ENCODE results near the gene KCND3.

Gene KCND3

DNA sequence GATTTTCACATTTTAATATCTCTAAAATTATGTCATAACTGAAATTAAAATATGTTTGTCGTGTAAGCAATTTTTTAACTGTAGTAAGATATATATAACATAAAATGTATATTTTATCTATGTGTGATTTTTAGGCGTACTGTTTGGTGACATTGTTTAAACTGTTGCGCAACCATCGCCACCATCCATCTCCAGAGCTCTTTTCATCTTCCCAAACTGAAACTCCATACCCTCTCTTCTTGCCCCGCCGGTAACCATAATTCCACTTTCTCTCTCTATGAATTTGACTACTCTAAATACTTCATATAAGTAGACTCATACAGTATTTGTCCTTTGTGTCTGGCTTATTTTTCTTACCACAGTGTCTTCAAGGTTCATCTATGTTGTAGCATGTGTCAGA, 167.3 kb downstream of the KCND3 start:
- CTCF ChIA-PET = no interaction called here
- H3K4me3 ChIP-seq (ENCODE audit: control insufficient read depth in 1 of 7, extremely low read depth in 1 of 7, insufficient read depth in 4 of 7, low read depth in 2 of 7, low read length in 6 of 7) = no peak overlapping the region
- POLR2A ChIA-PET = interaction anchor here (0.6 kb wide), 1 partner anchor 211 kb away, joined by 3 read pairs; no protein-coding TSS in a partner anchor
- no peak for DNase-seq
- no peaks in the 10 kb centered on the region for H3K4me1 ChIP-seq (ENCODE audit: control extremely low read depth in 1 of 4, control insufficient read depth in 4 of 4, insufficient read depth in 4 of 4, low read length in 3 of 4)
- no peak overlapping the region for H3K27ac ChIP-seq (ENCODE audit: insufficient read depth in 1 of 2, low read depth in 1 of 2, low read length in 2 of 2, poor library complexity in 1 of 2, severe bottlenecking in 2 of 2)
- peaks cover 0 to 3% (median 0%) of the 10 kb centered on the region in 5 experiments for H3K9me3 ChIP-seq (ENCODE audit: control extremely low read depth in 1 of 5, control insufficient read depth in 4 of 5, insufficient read depth in 2 of 5, low read depth in 1 of 5, low read length in 4 of 5)
- no peaks in the 10 kb centered on the region for H3K36me3 ChIP-seq (ENCODE audit: control insufficient read depth in 4 of 4, insufficient read depth in 4 of 4, low read length in 3 of 4)
- peaks cover 0 to 10% (median 0%) of the 10 kb centered on the region in 5 experiments for H3K27me3 ChIP-seq (replicated peaks in 2 of 5; ENCODE audit: control insufficient read depth in 4 of 5, insufficient read depth in 5 of 5, low read length in 4 of 5)
- WGBS (ENCODE audit: insufficient coverage) = 86% methylated on average over 2 of the region's 6 CpGs

DNA sequence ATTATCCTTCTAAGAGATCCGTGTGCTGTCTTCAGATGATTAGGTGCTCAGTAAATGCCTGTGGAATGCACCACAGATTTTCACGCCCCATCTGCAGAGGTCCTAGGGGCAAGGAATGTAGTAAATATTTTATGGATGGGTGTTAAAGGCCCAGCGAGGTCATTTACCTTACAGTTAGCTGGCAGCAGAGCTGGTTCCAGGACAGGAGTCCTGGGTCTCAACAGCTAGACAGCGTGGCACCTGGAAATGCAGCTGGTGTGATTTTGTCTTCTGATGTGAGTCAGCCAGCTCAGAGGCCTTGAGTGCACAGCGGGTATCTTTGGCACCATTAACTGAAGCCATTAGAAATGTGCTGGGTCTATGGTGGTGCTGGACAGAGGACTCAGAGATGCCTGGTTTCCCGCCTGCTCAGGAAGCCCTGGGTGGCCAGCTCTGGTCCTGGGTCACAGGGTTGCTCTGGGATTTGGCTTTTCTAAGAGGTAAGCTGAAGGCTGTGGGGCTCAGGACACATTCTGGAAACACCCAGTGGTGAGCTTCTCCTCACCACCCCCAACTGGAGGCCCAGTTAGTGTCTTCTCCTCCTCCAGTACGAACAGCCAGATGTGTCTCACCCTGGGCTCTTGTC, 168.2 kb downstream of the KCND3 start:
- CTCF ChIA-PET = no interaction called here
- Histone ChIP-seq H3K4me1 (ENCODE audit: control extremely low read depth in 1 of 4, control insufficient read depth in 4 of 4, insufficient read depth in 4 of 4, low read length in 3 of 4) (no peaks in the 10 kb centered on the region), H3K27ac (ENCODE audit: insufficient read depth in 1 of 2, low read depth in 1 of 2, low read length in 2 of 2, poor library complexity in 1 of 2, severe bottlenecking in 2 of 2) (no peak overlapping the region), H3K27me3 (replicated peaks in 2 of 5; ENCODE audit: control insufficient read depth in 4 of 5, insufficient read depth in 5 of 5, low read length in 4 of 5) (peaks cover 0 to 9% (median 0%) of the 10 kb centered on the region in 5 experiments), H3K36me3 (ENCODE audit: control insufficient read depth in 4 of 4, insufficient read depth in 4 of 4, low read length in 3 of 4) (no peaks in the 10 kb centered on the region), H3K9me3 (ENCODE audit: control extremely low read depth in 1 of 5, control insufficient read depth in 4 of 5, insufficient read depth in 2 of 5, low read depth in 1 of 5, low read length in 4 of 5) (peaks cover 0 to 3% (median 0%) of the 10 kb centered on the region in 5 experiments), H3K4me3 (ENCODE audit: control insufficient read depth in 1 of 7, extremely low read depth in 1 of 7, insufficient read depth in 4 of 7, low read depth in 2 of 7, low read length in 6 of 7) (no peak overlapping the region)
- no peak for DNase-seq
- POLR2A ChIA-PET = no interaction called here
- 90% methylated on average over 5 of the region's 7 CpGs for WGBS (ENCODE audit: insufficient coverage)

DNA sequence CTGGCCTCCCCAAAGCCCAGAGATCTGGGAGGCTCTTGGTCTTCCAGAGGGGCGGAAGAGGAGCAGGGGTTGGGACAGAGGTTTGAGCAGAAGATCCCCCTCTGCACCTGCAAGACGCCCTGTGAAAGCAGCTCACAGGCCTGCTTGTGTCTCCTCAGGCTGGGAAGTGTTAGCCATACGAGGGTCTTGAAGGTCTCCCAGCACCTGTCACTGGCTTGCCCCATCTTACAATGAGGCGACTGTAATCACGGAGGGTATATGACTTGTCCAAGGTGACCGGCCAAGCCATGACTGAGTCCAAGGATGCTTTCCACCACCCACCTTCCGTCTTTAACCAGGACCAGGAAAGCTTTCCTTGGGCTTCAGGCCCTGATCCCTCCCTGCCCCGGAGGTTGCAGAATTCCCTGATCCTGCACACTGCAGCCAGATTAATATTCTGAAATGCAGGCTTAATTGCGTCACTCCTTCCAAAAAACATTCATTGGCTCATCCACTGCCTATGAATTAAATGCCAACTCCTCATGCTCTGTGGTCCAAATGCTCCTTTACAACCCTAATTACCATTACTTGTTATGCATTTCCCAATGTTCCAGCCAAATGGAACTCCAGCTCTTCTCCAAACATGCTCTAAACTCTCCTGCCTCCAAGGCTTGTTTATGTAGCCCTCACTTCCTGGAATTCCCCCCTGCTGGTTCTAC, 169.8 kb downstream of the KCND3 start:
- POLR2A ChIA-PET = interaction anchor here (0.6 kb wide), 1 partner anchor 1454 kb away, joined by 4 read pairs; no protein-coding TSS in a partner anchor
- Histone ChIP-seq H3K4me1 (ENCODE audit: control extremely low read depth in 1 of 4, control insufficient read depth in 4 of 4, insufficient read depth in 4 of 4, low read length in 3 of 4) (no peaks in the 10 kb centered on the region), H3K36me3 (ENCODE audit: control insufficient read depth in 4 of 4, insufficient read depth in 4 of 4, low read length in 3 of 4) (no peaks in the 10 kb centered on the region), H3K9me3 (ENCODE audit: control extremely low read depth in 1 of 5, control insufficient read depth in 4 of 5, insufficient read depth in 2 of 5, low read depth in 1 of 5, low read length in 4 of 5) (peaks cover 0 to 3% (median 0%) of the 10 kb centered on the region in 5 experiments), H3K27me3 (replicated peaks in 2 of 5; ENCODE audit: control insufficient read depth in 4 of 5, insufficient read depth in 5 of 5, low read length in 4 of 5) (peaks cover 0 to 9% (median 0%) of the 10 kb centered on the region in 5 experiments), H3K4me3 (ENCODE audit: control insufficient read depth in 1 of 7, extremely low read depth in 1 of 7, insufficient read depth in 4 of 7, low read depth in 2 of 7, low read length in 6 of 7) (no peak overlapping the region), H3K27ac (ENCODE audit: insufficient read depth in 1 of 2, low read depth in 1 of 2, low read length in 2 of 2, poor library complexity in 1 of 2, severe bottlenecking in 2 of 2) (no peak overlapping the region)
- 86% methylated on average over 9 of the region's 9 CpGs for WGBS (ENCODE audit: insufficient coverage)
- CTCF ChIA-PET = no interaction called here
- DNase-seq = no peak

DNA sequence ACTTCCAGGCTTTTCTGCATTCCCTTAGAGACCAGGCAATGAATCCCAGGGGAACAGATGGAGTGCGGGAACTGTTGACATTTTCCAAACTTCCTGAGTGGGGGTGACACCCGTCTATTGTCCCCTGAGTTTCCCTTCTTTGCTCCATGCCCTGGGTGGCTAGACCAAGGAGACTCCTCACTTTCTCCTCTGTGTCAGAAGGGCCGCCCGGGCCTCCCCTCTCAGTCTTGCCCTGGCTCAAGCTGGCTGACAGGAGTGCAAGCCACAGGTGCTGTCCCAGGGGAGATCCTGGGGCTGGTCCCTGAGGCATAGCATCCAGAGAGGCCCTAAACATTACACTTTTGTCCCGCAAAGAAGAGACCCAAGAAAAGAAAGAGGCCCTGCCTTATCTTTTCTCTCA, 170.9 kb downstream of the KCND3 start:
- Histone ChIP-seq H3K9me3 (ENCODE audit: control extremely low read depth in 1 of 5, control insufficient read depth in 4 of 5, insufficient read depth in 2 of 5, low read depth in 1 of 5, low read length in 4 of 5) (no peaks in the 10 kb centered on the region), H3K4me1 (ENCODE audit: control extremely low read depth in 1 of 4, control insufficient read depth in 4 of 4, insufficient read depth in 4 of 4, low read length in 3 of 4) (no peaks in the 10 kb centered on the region), H3K27ac (ENCODE audit: insufficient read depth in 1 of 2, low read depth in 1 of 2, low read length in 2 of 2, poor library complexity in 1 of 2, severe bottlenecking in 2 of 2) (no peak overlapping the region), H3K36me3 (ENCODE audit: control insufficient read depth in 4 of 4, insufficient read depth in 4 of 4, low read length in 3 of 4) (no peaks in the 10 kb centered on the region), H3K27me3 (replicated peaks in 2 of 5; ENCODE audit: control insufficient read depth in 4 of 5, insufficient read depth in 5 of 5, low read length in 4 of 5) (peaks cover 0 to 9% (median 0%) of the 10 kb centered on the region in 5 experiments), H3K4me3 (ENCODE audit: control insufficient read depth in 1 of 7, extremely low read depth in 1 of 7, insufficient read depth in 4 of 7, low read depth in 2 of 7, low read length in 6 of 7) (no peak overlapping the region)
- ChIA-PET POLR2A (no interaction called here), CTCF (no interaction called here)
- DNase-seq = no peak
- 92% methylated on average over 5 of the region's 5 CpGs for WGBS (ENCODE audit: insufficient coverage)

DNA sequence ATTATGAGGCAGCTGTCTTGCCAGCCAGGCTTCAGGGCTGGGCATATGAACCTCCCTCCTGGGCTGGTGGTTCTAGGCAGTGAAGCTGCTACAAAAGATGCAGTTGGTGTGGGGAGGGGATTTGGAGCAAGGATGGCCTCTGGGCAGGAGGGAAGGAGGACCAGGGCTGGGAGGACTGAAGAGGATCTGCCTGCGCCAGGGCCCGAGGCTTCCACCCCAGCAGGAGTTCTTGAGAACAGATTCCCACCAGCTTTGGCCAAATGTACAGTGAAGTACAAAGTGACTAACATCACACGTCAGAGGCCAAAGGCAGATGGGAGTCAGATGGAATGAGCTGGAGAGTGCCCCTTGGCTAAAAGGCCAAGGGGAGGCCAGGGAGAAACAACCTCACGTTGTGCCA, 171.4 kb downstream of the KCND3 start:
- Histone ChIP-seq H3K9me3 (ENCODE audit: control extremely low read depth in 1 of 5, control insufficient read depth in 4 of 5, insufficient read depth in 2 of 5, low read depth in 1 of 5, low read length in 4 of 5) (no peaks in the 10 kb centered on the region), H3K27me3 (replicated peaks in 2 of 5; ENCODE audit: control insufficient read depth in 4 of 5, insufficient read depth in 5 of 5, low read length in 4 of 5) (peaks cover 0 to 6% (median 0%) of the 10 kb centered on the region in 5 experiments), H3K36me3 (ENCODE audit: control insufficient read depth in 4 of 4, insufficient read depth in 4 of 4, low read length in 3 of 4) (no peaks in the 10 kb centered on the region), H3K27ac (ENCODE audit: insufficient read depth in 1 of 2, low read depth in 1 of 2, low read length in 2 of 2, poor library complexity in 1 of 2, severe bottlenecking in 2 of 2) (no peak overlapping the region), H3K4me3 (ENCODE audit: control insufficient read depth in 1 of 7, extremely low read depth in 1 of 7, insufficient read depth in 4 of 7, low read depth in 2 of 7, low read length in 6 of 7) (no peak overlapping the region), H3K4me1 (ENCODE audit: control extremely low read depth in 1 of 4, control insufficient read depth in 4 of 4, insufficient read depth in 4 of 4, low read length in 3 of 4) (no peaks in the 10 kb centered on the region)
- CTCF ChIA-PET = no interaction called here
- no peak for DNase-seq
- POLR2A ChIA-PET = no interaction called here
- 100% methylated on average over 2 of the region's 4 CpGs for WGBS (ENCODE audit: insufficient coverage)

DNA sequence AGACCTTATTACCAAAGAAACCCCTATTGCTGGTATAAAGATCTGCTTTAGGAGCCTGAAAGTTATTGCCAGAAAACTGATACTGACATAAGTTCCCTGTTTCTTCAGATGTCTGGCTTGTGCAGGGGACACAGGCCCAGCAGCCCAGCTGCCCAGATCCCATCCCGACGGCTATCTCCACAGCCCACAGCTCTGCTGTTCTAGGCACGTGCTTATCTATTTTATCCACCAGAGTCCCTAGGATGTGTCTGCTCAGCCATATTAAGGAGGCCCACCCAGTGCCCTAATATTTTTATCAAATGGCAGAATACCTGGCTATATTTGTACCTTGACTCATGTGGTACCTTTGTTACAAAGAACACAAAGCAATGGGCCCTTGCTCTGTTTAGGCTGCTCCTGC, 174.8 kb downstream of the KCND3 start:
- no peak overlapping the region for H3K4me3 ChIP-seq (ENCODE audit: control insufficient read depth in 1 of 7, extremely low read depth in 1 of 7, insufficient read depth in 4 of 7, low read depth in 2 of 7, low read length in 6 of 7)
- H3K4me1 ChIP-seq (ENCODE audit: control extremely low read depth in 1 of 4, control insufficient read depth in 4 of 4, insufficient read depth in 4 of 4, low read length in 3 of 4) = no peaks in the 10 kb centered on the region
- ChIA-PET CTCF (no interaction called here), POLR2A (no interaction called here)
- 95% methylated on average over 3 of the region's 3 CpGs for WGBS (ENCODE audit: insufficient coverage)
- no peaks in the 10 kb centered on the region for H3K9me3 ChIP-seq (ENCODE audit: control extremely low read depth in 1 of 5, control insufficient read depth in 4 of 5, insufficient read depth in 2 of 5, low read depth in 1 of 5, low read length in 4 of 5)
- H3K36me3 ChIP-seq (ENCODE audit: control insufficient read depth in 4 of 4, insufficient read depth in 4 of 4, low read length in 3 of 4) = no peaks in the 10 kb centered on the region
- no peaks in the 10 kb centered on the region for H3K27me3 ChIP-seq (replicated peaks in 2 of 5; ENCODE audit: control insufficient read depth in 4 of 5, insufficient read depth in 5 of 5, low read length in 4 of 5)
- no peak overlapping the region for H3K27ac ChIP-seq (ENCODE audit: insufficient read depth in 1 of 2, low read depth in 1 of 2, low read length in 2 of 2, poor library complexity in 1 of 2, severe bottlenecking in 2 of 2)
- no peak for DNase-seq

DNA sequence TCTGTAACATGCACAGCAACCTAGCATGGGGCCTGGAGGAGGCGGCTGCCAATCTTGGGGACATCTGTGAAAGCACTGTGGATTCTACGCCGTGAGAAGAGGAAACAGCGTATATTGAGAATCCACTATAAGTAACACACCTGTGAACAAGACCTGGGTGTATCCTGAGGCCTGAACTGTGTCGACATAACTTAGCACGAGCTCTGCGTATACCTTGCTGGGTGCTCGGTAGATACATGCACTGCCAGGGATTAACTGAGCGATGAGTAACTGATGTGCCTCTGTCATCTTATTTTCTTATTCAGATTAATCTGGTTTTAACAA, 175.2 kb downstream of the KCND3 start:
- no peaks in the 10 kb centered on the region for H3K36me3 ChIP-seq (ENCODE audit: control insufficient read depth in 4 of 4, insufficient read depth in 4 of 4, low read length in 3 of 4)
- WGBS (ENCODE audit: insufficient coverage) = 89% methylated on average over 6 of the region's 9 CpGs
- H3K27me3 ChIP-seq (replicated peaks in 2 of 5; ENCODE audit: control insufficient read depth in 4 of 5, insufficient read depth in 5 of 5, low read length in 4 of 5) = no peaks in the 10 kb centered on the region
- no peaks in the 10 kb centered on the region for H3K9me3 ChIP-seq (ENCODE audit: control extremely low read depth in 1 of 5, control insufficient read depth in 4 of 5, insufficient read depth in 2 of 5, low read depth in 1 of 5, low read length in 4 of 5)
- H3K4me3 ChIP-seq (ENCODE audit: control insufficient read depth in 1 of 7, extremely low read depth in 1 of 7, insufficient read depth in 4 of 7, low read depth in 2 of 7, low read length in 6 of 7) = no peak overlapping the region
- H3K4me1 ChIP-seq (ENCODE audit: control extremely low read depth in 1 of 4, control insufficient read depth in 4 of 4, insufficient read depth in 4 of 4, low read length in 3 of 4) = no peaks in the 10 kb centered on the region
- POLR2A ChIA-PET = no interaction called here
- no peak for DNase-seq
- CTCF ChIA-PET = no interaction called here
- no peak overlapping the region for H3K27ac ChIP-seq (ENCODE audit: insufficient read depth in 1 of 2, low read depth in 1 of 2, low read length in 2 of 2, poor library complexity in 1 of 2, severe bottlenecking in 2 of 2)

Data from common myeloid progenitor, CD34-positive (primary cell).